Neuronal stem cell (in vitro differentiated cells): ENCODE measurements around the gene FCRL2.

ENCODE experiments used
- DNase-seq: peaks from one replicate; pipeline ENCODE4 v3.0.0-alpha.2; 2013; ENCODE audit warnings: low spot score
- H2AFZ ChIP-seq: one replicate; pipeline ENCODE4 v1.6.1; 2013; ENCODE audit warnings: mild to moderate bottlenecking, low read length, inconsistent platforms
- H2AK5ac ChIP-seq: 2 replicates; pipeline ENCODE4 v1.6.1; 2013; ENCODE audit warnings: low read depth, mild to moderate bottlenecking, inconsistent platforms, low read length, moderate library complexity, mixed read lengths
- H2BK120ac ChIP-seq: 2 replicates; pipeline ENCODE4 v1.6.1; 2013; ENCODE audit warnings: low read depth, mild to moderate bottlenecking, inconsistent platforms, low read length, moderate library complexity, mixed read lengths
- H2BK12ac ChIP-seq: one replicate; pipeline ENCODE4 v1.6.1; 2013; ENCODE audit warnings: low read length, inconsistent platforms
- H2BK15ac ChIP-seq: 2 replicates; pipeline ENCODE4 v1.6.1; 2013; ENCODE audit warnings: mild to moderate bottlenecking, low read length, inconsistent platforms, mixed read lengths
- H2BK5ac ChIP-seq: one replicate; pipeline ENCODE4 v1.6.1; 2013; ENCODE audit warnings: inconsistent platforms, mild to moderate bottlenecking, low read length, moderate library complexity
- H3K14ac ChIP-seq: one replicate; pipeline ENCODE4 v1.6.1; 2013; ENCODE audit warnings: low read length, inconsistent platforms
- H3K18ac ChIP-seq: 2 replicates; pipeline ENCODE4 v1.6.1; 2013; ENCODE audit warnings: low read length, inconsistent platforms
- H3K23ac ChIP-seq: 2 replicates; pipeline ENCODE4 v1.6.1; 2013; ENCODE audit warnings: low read depth, mild to moderate bottlenecking, mixed read lengths, low read length, inconsistent platforms; ENCODE audit not compliant: poor library complexity
- H3K27ac ChIP-seq: replicated peaks from 3 replicates; pipeline ENCODE4 v1.5.1; 2013; ENCODE audit warnings: low read length, inconsistent platforms
- H3K27me3 ChIP-seq, 3 experiments: 2 replicates each; pipeline ENCODE4 v1.6.1; 2013; ENCODE audit warnings: low read length in 3 of 3, mild to moderate bottlenecking in 2 of 3, inconsistent platforms in 1 of 3, low read depth in 1 of 3, mixed read lengths in 1 of 3, moderate library complexity in 1 of 3; ENCODE audit not compliant: control insufficient read depth in 3 of 3, insufficient read depth in 3 of 3
- H3K36me3 ChIP-seq, 2 donors: replicated peaks in 1 of 2; 2 replicates each; pipeline ENCODE4 v1.6.1; 2013; ENCODE audit warnings: low read length in 2 of 2; ENCODE audit not compliant: control insufficient read depth in 2 of 2, insufficient read depth in 2 of 2
- H3K4ac ChIP-seq: 2 replicates; pipeline ENCODE4 v1.6.1; 2013; ENCODE audit warnings: inconsistent platforms, mild to moderate bottlenecking, low read length, moderate library complexity
- H3K4me1 ChIP-seq, 2 donors: 1 replicate in 1 of 2; 2 replicates in 1 of 2; pipeline ENCODE4 v1.6.1; 2013; ENCODE audit warnings: low read length in 2 of 2, low read depth in 1 of 2; ENCODE audit not compliant: control insufficient read depth in 2 of 2, insufficient read depth in 1 of 2
- H3K4me2 ChIP-seq: one replicate; pipeline ENCODE4 v1.6.1; 2013; ENCODE audit warnings: mild to moderate bottlenecking, low read length, inconsistent platforms; ENCODE audit not compliant: insufficient read depth, poor library complexity, severe bottlenecking
- H3K4me3 ChIP-seq, 2 donors: 2 replicates each; pipeline ENCODE4 v1.5.1; 2013; ENCODE audit warnings: low read length in 2 of 2, mild to moderate bottlenecking in 2 of 2, inconsistent platforms in 1 of 2, moderate library complexity in 1 of 2
- H3K79me1 ChIP-seq: one replicate; pipeline ENCODE4 v1.6.1; 2013; ENCODE audit warnings: low read depth, mild to moderate bottlenecking, inconsistent platforms, low read length, moderate library complexity
- H3K9ac ChIP-seq: one replicate; pipeline ENCODE4 v1.6.1; 2013; ENCODE audit warnings: mild to moderate bottlenecking, low read depth, low read length, inconsistent platforms; ENCODE audit not compliant: poor library complexity
- H3K9me3 ChIP-seq, 2 donors: replicated peaks in 1 of 2; 2 replicates each; pipeline versions ENCODE3 to v1.6.1; 2013; ENCODE audit warnings: low read length in 2 of 2, mild to moderate bottlenecking in 2 of 2, inconsistent platforms in 1 of 2, low read depth in 1 of 2, mixed read lengths in 1 of 2, moderate library complexity in 1 of 2; ENCODE audit not compliant: control insufficient read depth in 2 of 2, insufficient read depth in 1 of 2
- H4K8ac ChIP-seq: one replicate; pipeline ENCODE4 v1.6.1; 2013; ENCODE audit warnings: low read depth, mild to moderate bottlenecking, inconsistent platforms, low read length, moderate library complexity
- H4K91ac ChIP-seq: one replicate; pipeline ENCODE4 v1.6.1; 2013; ENCODE audit warnings: low read length, low read depth, mild to moderate bottlenecking, inconsistent platforms; ENCODE audit not compliant: poor library complexity
- WGBS, 2 donors: extraction: QIAGEN DNeasy Blood & Tissue Kit; methylation state at CpG; one replicate each; pipeline ENCODE4 v1.1.7; 2013; ENCODE audit warnings: missing lambda C conversion rate in 2 of 2, mixed read lengths in 1 of 2; ENCODE audit not compliant: insufficient read length in 2 of 2, insufficient replicate concordance in 1 of 2; ENCODE audit errors: extremely low coverage in 2 of 2; 5-methylcytosine and 5-hydroxymethylcytosine counted together

Gene FCRL2

DNA sequence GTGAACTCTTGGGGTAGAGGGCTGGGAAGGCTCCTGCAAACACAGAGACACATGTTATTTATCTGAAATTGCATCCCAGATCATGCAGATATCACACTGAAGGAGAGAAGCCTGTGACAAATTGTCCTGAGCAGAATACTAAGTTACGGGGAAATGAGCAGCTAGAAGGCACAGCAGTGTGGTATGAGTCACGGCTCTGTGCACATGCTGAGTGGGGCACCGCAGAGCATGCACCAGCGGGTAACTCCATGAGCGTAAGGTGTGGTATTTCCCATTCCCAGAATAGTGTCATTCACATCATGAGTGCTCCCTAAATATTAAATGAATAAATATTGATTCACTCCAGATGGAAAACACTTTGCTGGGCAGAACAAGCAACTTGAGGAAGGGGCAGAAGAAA is 21.3 kb upstream of the FCRL2 start:
- Histone ChIP-seq H3K9me3 (no peaks in the 10 kb centered on the region), H3K27ac (no peak overlapping the region), H2BK15ac (no peak overlapping the region), H3K4ac (no peak overlapping the region), H3K18ac (no peak overlapping the region), H3K23ac (no peak overlapping the region), H2BK120ac (no peak overlapping the region), H3K4me3 (no peak overlapping the region), H3K9ac (no peak overlapping the region), H3K27me3 (no peaks in the 10 kb centered on the region), H3K4me1 (no peaks in the 10 kb centered on the region), H3K14ac (no peak overlapping the region), H2AK5ac (no peak overlapping the region), H2AFZ (no peak overlapping the region), H2BK5ac (no peak overlapping the region), H3K36me3 (no peaks in the 10 kb centered on the region), H4K91ac (no peak overlapping the region), H4K8ac (no peak overlapping the region), H3K4me2 (no peak overlapping the region), H3K79me1 (no peaks in the 10 kb centered on the region), H2BK12ac (no peak overlapping the region)
- DNase-seq: no peak
- WGBS, 2 donors: no CpG with 5 or more reads among the region's 5 CpGs

GRCh38 chr1:157785248-157785647 is 8.3 kb upstream of the FCRL2 start:
- H2AFZ ChIP-seq: no peak overlapping the region
- WGBS, 2 donors: no CpG with 5 or more reads among the region's 1 CpG
- no peak for DNase-seq

GRCh38 chr1:157784801-157785200 is 7.9 kb upstream of the FCRL2 start:
- Histone ChIP-seq H2BK15ac (no peak overlapping the region), H4K8ac (no peak overlapping the region), H3K18ac (no peak overlapping the region), H3K23ac (no peak overlapping the region), H3K4ac (no peak overlapping the region), H2AFZ (no peak overlapping the region), H2BK120ac (no peak overlapping the region), H3K4me3 (no peak overlapping the region), H2AK5ac (no peak overlapping the region), H3K4me2 (no peak overlapping the region), H3K27me3 (no peaks in the 10 kb centered on the region), H2BK12ac (no peak overlapping the region), H3K36me3 (no peaks in the 10 kb centered on the region), H3K79me1 (no peaks in the 10 kb centered on the region), H2BK5ac (no peak overlapping the region), H4K91ac (no peak overlapping the region), H3K27ac (no peak overlapping the region), H3K9me3 (no peaks in the 10 kb centered on the region), H3K4me1 (no peaks in the 10 kb centered on the region), H3K9ac (no peak overlapping the region), H3K14ac (peak overlapping the region; percentile 31)
- DNase-seq: no peak
- WGBS, 2 donors: no CpG with 5 or more reads among the region's 3 CpGs

More at GRCh38 chr1:157785248-157785647, 8.3 kb upstream of the FCRL2 start:
- Histone ChIP-seq H2BK120ac (no peak overlapping the region), H2AK5ac (no peak overlapping the region), H3K9ac (no peak overlapping the region), H3K27me3 (no peaks in the 10 kb centered on the region), H3K4ac (no peak overlapping the region), H3K14ac (peak overlapping the region; percentile 31), H3K79me1 (no peaks in the 10 kb centered on the region), H3K23ac (no peak overlapping the region), H4K91ac (no peak overlapping the region), H2BK15ac (no peak overlapping the region), H4K8ac (no peak overlapping the region), H3K9me3 (no peaks in the 10 kb centered on the region), H2BK5ac (no peak overlapping the region), H3K4me2 (no peak overlapping the region), H3K36me3 (no peaks in the 10 kb centered on the region), H3K18ac (no peak overlapping the region), H2BK12ac (no peak overlapping the region), H3K27ac (no peak overlapping the region), H3K4me3 (no peak overlapping the region), H3K4me1 (no peaks in the 10 kb centered on the region)

- no peak overlapping the region for H4K8ac ChIP-seq
- WGBS, 2 donors: no CpG with 5 or more reads among the region's 1 CpG
- H2BK15ac ChIP-seq: no peak overlapping the region
- H3K9me3 ChIP-seq: no peaks in the 10 kb centered on the region
- H3K79me1 ChIP-seq: no peaks in the 10 kb centered on the region
- H4K91ac ChIP-seq: no peak overlapping the region
- no peak overlapping the region for H3K9ac ChIP-seq
- H3K4ac ChIP-seq: no peak overlapping the region
- H3K23ac ChIP-seq: no peak overlapping the region
- no peak overlapping the region for H2AFZ ChIP-seq
- H2BK12ac ChIP-seq: no peak overlapping the region
- no peak overlapping the region for H3K4me3 ChIP-seq
- DNase-seq: no peak
- H3K4me1 ChIP-seq: no peaks in the 10 kb centered on the region
- no peak overlapping the region for H3K14ac ChIP-seq
- H3K4me2 ChIP-seq: no peak overlapping the region
- no peak overlapping the region for H2AK5ac ChIP-seq
- H3K27ac ChIP-seq: no peak overlapping the region
- H2BK120ac ChIP-seq: no peak overlapping the region
- no peaks in the 10 kb centered on the region for H3K27me3 ChIP-seq
- no peak overlapping the region for H3K18ac ChIP-seq
- H2BK5ac ChIP-seq: no peak overlapping the region
- H3K36me3 ChIP-seq: no peaks in the 10 kb centered on the region
Observed at GRCh38 chr1:157782931-157783330, 6.0 kb upstream of the FCRL2 start.
